ENCODE measurements around the gene FLYWCH1. TPM values are rescaled to one million over a fixed set of nuclear protein-coding genes. Genes with fewer than 3 reads are reported as not detected.

Gene FLYWCH1
- total RNA-seq, 2 donors from 2014 or later: 18.5 to 28.4 TPM

GRCh38 chr16:2933136-2933535 lies 21.4 kb downstream of the FLYWCH1 start:
- no peak for TF ChIP-seq CTCF (IDR thresholded peaks at IDR 0.05)
- no peak overlapping the region for H3K4me3 ChIP-seq
- H3K9me3 ChIP-seq: no peaks in the 10 kb centered on the region
- no peaks in the 10 kb centered on the region for H3K4me1 ChIP-seq
- H3K27ac ChIP-seq: no peak overlapping the region
- H3K27me3 ChIP-seq: no peaks in the 10 kb centered on the region
- H3K36me3 ChIP-seq: peaks cover 3% of the 10 kb centered on the region
- no peak overlapping the region for H3K9ac ChIP-seq (ENCODE audit: low read depth in 2 of 2, low read length in 2 of 2)
- no peak for DNase-seq
- intact Hi-C loops (cut with DNase I): no loop called here

GRCh38 chr16:2933701-2934100 lies 22.0 kb downstream of the FLYWCH1 start:
- intact Hi-C loops (cut with DNase I): no loop called here
- H3K27me3 ChIP-seq: no peaks in the 10 kb centered on the region
- TF ChIP-seq CTCF (IDR thresholded peaks at IDR 0.05): no peak
- no peak overlapping the region for H3K4me3 ChIP-seq
- no peak overlapping the region for H3K9ac ChIP-seq (ENCODE audit: low read depth in 2 of 2, low read length in 2 of 2)
- no peaks in the 10 kb centered on the region for H3K4me1 ChIP-seq
- H3K36me3 ChIP-seq: peaks cover 3% of the 10 kb centered on the region
- H3K9me3 ChIP-seq: no peaks in the 10 kb centered on the region
- no peak overlapping the region for H3K27ac ChIP-seq
- no peak for DNase-seq

- peaks cover 3% of the 10 kb centered on the region for H3K36me3 ChIP-seq
- no peaks in the 10 kb centered on the region for H3K27me3 ChIP-seq
- no peak overlapping the region for H3K27ac ChIP-seq
- no peaks in the 10 kb centered on the region for H3K4me1 ChIP-seq
- no peak for TF ChIP-seq CTCF (IDR thresholded peaks at IDR 0.05)
- H3K9me3 ChIP-seq: no peaks in the 10 kb centered on the region
- H3K9ac ChIP-seq (ENCODE audit: low read depth in 2 of 2, low read length in 2 of 2): no peak overlapping the region
- DNase-seq: no peak
- no peak overlapping the region for H3K4me3 ChIP-seq
- intact Hi-C loops (cut with DNase I): no loop called here
These were observed 22.7 kb downstream of the FLYWCH1 start for GRCh38 chr16:2934450-2934849.

- no peaks in the 10 kb centered on the region for H3K9me3 ChIP-seq
- H3K9ac ChIP-seq (ENCODE audit: low read depth in 2 of 2, low read length in 2 of 2): no peak overlapping the region
- H3K27me3 ChIP-seq: no peaks in the 10 kb centered on the region
- TF ChIP-seq CTCF (IDR thresholded peaks at IDR 0.05): no peak
- no peak for DNase-seq
- intact Hi-C loops (cut with DNase I): no loop called here
- H3K27ac ChIP-seq: no peak overlapping the region
- H3K36me3 ChIP-seq: peaks cover 10% of the 10 kb centered on the region
- no peaks in the 10 kb centered on the region for H3K4me1 ChIP-seq
- no peak overlapping the region for H3K4me3 ChIP-seq
These were observed 24.8 kb downstream of the FLYWCH1 start for GRCh38 chr16:2936436-2937011.

- Histone ChIP-seq H3K4me1 (no peaks in the 10 kb centered on the region), H3K27me3 (no peaks in the 10 kb centered on the region), H3K36me3 (peaks cover 10% of the 10 kb centered on the region), H3K27ac (no peak overlapping the region), H3K9ac (ENCODE audit: low read depth in 2 of 2, low read length in 2 of 2) (no peak overlapping the region), H3K4me3 (no peak overlapping the region), H3K9me3 (no peaks in the 10 kb centered on the region)
- TF ChIP-seq CTCF (IDR thresholded peaks at IDR 0.05): no peak
- intact Hi-C loops (cut with DNase I): no loop called here
- DNase-seq: no peak
These were observed 25.4 kb downstream of the FLYWCH1 start for GRCh38 chr16:2937170-2937569.

Data from colonic mucosa (tissue), 4 donors.